ENCODE measurements around the gene BATF2.

BATF2 gene

GRCh38 chr11:65019824-65020223 is 23.1 kb upstream of the BATF2 start:
- peaks cover 45% of the 10 kb centered on the region for H3K36me3 Mint-ChIP-seq (ENCODE audit: low read depth)
- no peak overlapping the region for H3K4me3 Mint-ChIP-seq
- no peaks in the 10 kb centered on the region for H3K9me3 Mint-ChIP-seq
- DNase-seq, result no peak
- no peak overlapping the region for H3K27ac Mint-ChIP-seq
- peaks cover 3% of the 10 kb centered on the region for H3K27me3 Mint-ChIP-seq (ENCODE audit: low read depth, poor library complexity)
- TF ChIP-seq, protein P1, sequence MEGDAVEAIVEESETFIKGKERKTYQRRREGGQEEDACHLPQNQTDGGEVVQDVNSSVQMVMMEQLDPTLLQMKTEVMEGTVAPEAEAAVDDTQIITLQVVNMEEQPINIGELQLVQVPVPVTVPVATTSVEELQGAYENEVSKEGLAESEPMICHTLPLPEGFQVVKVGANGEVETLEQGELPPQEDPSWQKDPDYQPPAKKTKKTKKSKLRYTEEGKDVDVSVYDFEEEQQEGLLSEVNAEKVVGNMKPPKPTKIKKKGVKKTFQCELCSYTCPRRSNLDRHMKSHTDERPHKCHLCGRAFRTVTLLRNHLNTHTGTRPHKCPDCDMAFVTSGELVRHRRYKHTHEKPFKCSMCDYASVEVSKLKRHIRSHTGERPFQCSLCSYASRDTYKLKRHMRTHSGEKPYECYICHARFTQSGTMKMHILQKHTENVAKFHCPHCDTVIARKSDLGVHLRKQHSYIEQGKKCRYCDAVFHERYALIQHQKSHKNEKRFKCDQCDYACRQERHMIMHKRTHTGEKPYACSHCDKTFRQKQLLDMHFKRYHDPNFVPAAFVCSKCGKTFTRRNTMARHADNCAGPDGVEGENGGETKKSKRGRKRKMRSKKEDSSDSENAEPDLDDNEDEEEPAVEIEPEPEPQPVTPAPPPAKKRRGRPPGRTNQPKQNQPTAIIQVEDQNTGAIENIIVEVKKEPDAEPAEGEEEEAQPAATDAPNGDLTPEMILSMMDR (IDR thresholded peaks at IDR 0.05), result no peak
- peaks cover 12% of the 10 kb centered on the region for H3K4me1 Mint-ChIP-seq

GRCh38 chr11:65017937-65018336 is 21.2 kb upstream of the BATF2 start:
- TF ChIP-seq, protein P1 (IDR thresholded peaks at IDR 0.05), result no peak
- Mint-ChIP-seq H3K36me3 (ENCODE audit: low read depth) (peaks cover 45% of the 10 kb centered on the region), H3K4me1 (peaks cover 17% of the 10 kb centered on the region), H3K27ac (no peak overlapping the region), H3K4me3 (no peak overlapping the region), H3K9me3 (no peaks in the 10 kb centered on the region), H3K27me3 (ENCODE audit: low read depth, poor library complexity) (peaks cover 3% of the 10 kb centered on the region)
- DNase-seq, result no peak

GRCh38 chr11:65016705-65017104 is 19.9 kb upstream of the BATF2 start:
- Mint-ChIP-seq H3K4me3 (peak overlapping the region; percentile 0), H3K4me1 (peaks cover 19% of the 10 kb centered on the region), H3K9me3 (no peaks in the 10 kb centered on the region), H3K36me3 (ENCODE audit: low read depth) (peaks cover 39% of the 10 kb centered on the region), H3K27ac (no peak overlapping the region), H3K27me3 (ENCODE audit: low read depth, poor library complexity) (peaks cover 3% of the 10 kb centered on the region)
- DNase-seq, result no peak
- TF ChIP-seq, protein P1 (IDR thresholded peaks at IDR 0.05), result no peak

DNA sequence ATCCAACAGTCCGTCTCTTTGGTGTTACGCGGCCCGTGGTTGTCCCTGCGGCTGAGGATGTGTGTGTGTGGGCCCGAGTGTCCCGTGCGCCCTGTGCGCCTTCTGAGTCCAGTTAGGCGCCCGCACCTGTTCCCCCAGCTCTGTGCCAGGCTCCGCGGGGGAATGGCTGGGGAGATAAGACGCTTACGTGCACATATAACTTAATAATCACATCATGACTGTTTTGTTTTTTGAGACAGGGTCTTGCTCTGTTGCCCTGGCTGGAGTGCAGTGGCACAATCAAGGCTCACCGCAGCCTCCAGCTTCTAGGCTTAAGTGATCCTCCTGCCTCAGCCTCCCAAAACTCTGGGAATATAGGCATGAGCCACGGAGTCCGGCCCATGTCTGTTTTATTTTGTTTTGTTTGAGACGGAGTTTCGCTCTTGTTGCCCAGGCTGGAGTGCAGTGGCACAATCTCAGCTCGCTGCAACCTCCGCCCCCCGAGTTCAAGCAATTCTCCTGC is 18.0 kb upstream of the BATF2 start:
- TF ChIP-seq, protein P1 (IDR thresholded peaks at IDR 0.05), result no peak
- H3K36me3 Mint-ChIP-seq (ENCODE audit: low read depth), result peaks cover 38% of the 10 kb centered on the region
- no peak for DNase-seq
- peaks cover 6% of the 10 kb centered on the region for H3K27me3 Mint-ChIP-seq (ENCODE audit: low read depth, poor library complexity)
- H3K9me3 Mint-ChIP-seq, result no peaks in the 10 kb centered on the region
- peaks cover 19% of the 10 kb centered on the region for H3K4me1 Mint-ChIP-seq
- H3K27ac Mint-ChIP-seq, result no peak overlapping the region
- H3K4me3 Mint-ChIP-seq, result peak overlapping the region; percentile 82

- Mint-ChIP-seq H3K4me3 (peak within 1 kb of the TSS; percentile 85), H3K4me1 (peaks cover 19% of the 10 kb centered on the region), H3K36me3 (ENCODE audit: low read depth) (peaks cover 34% of the 10 kb centered on the region), H3K9me3 (no peaks in the 10 kb centered on the region), H3K27me3 (ENCODE audit: low read depth, poor library complexity) (peaks cover 6% of the 10 kb centered on the region), H3K27ac (peak within 1 kb of the TSS; percentile 99)
- TF ChIP-seq, protein P1 (IDR thresholded peaks at IDR 0.05), result peak; percentile 62
- peak; percentile 94 for DNase-seq
These were observed 17.3 kb upstream of the BATF2 start, which contains the start of gene ARL2 for GRCh38 chr11:65013888-65014725. ARL2 (plus strand) TSS chr11:65014160; CDS start chr11:65014208, 48 bp downstream.

All from nephron progenitor cell (in vitro differentiated cells).